ENCODE data around the gene CTNNA1.

DNA sequence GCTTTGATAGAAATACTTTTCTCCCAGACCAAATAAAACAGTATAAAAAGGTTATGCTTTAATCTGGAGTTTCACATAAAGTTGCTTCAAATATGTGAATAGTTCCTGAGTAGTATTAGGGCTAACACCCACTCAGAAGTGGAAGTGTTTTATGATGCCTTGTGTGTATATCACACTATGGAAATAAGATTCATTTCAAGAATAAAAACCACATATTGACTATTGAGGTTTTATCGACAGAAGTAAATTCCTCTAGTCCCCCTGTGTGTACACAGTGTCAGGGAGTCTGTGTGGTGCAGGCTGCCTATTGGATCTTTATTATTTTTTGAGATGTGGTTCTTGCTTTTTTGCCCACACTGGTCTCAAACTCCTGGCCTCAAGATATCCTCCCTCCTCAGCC, 142.7 kb downstream of the CTNNA1 start:
- no peak for TF ChIP-seq POLR2A (IDR thresholded peaks at IDR 0.05; ENCODE audit: extremely low read depth, insufficient read length)
- TF ChIP-seq, protein P1, sequence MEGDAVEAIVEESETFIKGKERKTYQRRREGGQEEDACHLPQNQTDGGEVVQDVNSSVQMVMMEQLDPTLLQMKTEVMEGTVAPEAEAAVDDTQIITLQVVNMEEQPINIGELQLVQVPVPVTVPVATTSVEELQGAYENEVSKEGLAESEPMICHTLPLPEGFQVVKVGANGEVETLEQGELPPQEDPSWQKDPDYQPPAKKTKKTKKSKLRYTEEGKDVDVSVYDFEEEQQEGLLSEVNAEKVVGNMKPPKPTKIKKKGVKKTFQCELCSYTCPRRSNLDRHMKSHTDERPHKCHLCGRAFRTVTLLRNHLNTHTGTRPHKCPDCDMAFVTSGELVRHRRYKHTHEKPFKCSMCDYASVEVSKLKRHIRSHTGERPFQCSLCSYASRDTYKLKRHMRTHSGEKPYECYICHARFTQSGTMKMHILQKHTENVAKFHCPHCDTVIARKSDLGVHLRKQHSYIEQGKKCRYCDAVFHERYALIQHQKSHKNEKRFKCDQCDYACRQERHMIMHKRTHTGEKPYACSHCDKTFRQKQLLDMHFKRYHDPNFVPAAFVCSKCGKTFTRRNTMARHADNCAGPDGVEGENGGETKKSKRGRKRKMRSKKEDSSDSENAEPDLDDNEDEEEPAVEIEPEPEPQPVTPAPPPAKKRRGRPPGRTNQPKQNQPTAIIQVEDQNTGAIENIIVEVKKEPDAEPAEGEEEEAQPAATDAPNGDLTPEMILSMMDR (IDR thresholded peaks at IDR 0.05; ENCODE audit: low read depth, low read length), result no peak

Data from NB4 (cell line).